A549 (cell line): ENCODE data around the gene ZNF200. TPM values are rescaled to one million over a fixed set of nuclear protein-coding genes. Genes with fewer than 3 reads are reported as not detected.

Experiments used
- ATAC-seq, 2 experiments: fragments of 200-7000 bp in 1 of 2; fragments of >200 bp in 1 of 2; cut with Nextera tagmentation in 1 of 2; cut with Tn5 transposase in 1 of 2; 3 replicates each; pipeline versions ENCODE4 v1.8.0 to v1.9.1; 2018 to 2020; ENCODE audit warnings: mild to moderate bottlenecking in 1 of 2, moderate library complexity in 1 of 2
- CTCF ChIA-PET: fragments of 300-600 bp; sonication (Branson Sonifier 250); formaldehyde crosslinking; extraction: SDS; loops from one replicate; lab custom pipeline; 2021; ENCODE audit warnings: antibody characterized with exemption, inconsistent platforms; lab: Yijun Ruan, JAX
- POLR2A ChIA-PET: fragments of 350-600 bp; formaldehyde crosslinking; extraction: SDS; loops from one replicate; lab custom pipeline; 2021; ENCODE audit warnings: antibody characterized with exemption, inconsistent platforms; lab: Yijun Ruan, JAX
- DNase-seq, 2 experiments: peaks; one replicate each; pipeline versions ENCODE4 v3.0.0 to v3.0.0-alpha.2; 2011 to 2016; ENCODE audit warnings: low read depth in 1 of 2, low spot score in 1 of 2
- FAIRE-seq: peaks from 2 replicates; lab custom pipeline; 2011; peaks lifted over from hg19 to GRCh38; lab: Jason Lieb, UNC
- H3K27ac ChIP-seq, 2 experiments: fragments of >200 bp; sonication (Bioruptor Twin); formaldehyde crosslinking; 3 replicates each; pipeline ENCODE4 v1.5.1; 2016 to 2017
- H3K4me1 ChIP-seq: fragments of >200 bp; sonication (Bioruptor Twin); formaldehyde crosslinking; 3 replicates; pipeline ENCODE4 v1.6.1; 2016
- H3K4me2 ChIP-seq: fragments of >200 bp; sonication (Bioruptor Twin); formaldehyde crosslinking; 3 replicates; pipeline ENCODE4 v1.6.1; 2016
- H3K4me3 ChIP-seq: fragments of >200 bp; sonication (Bioruptor Twin); formaldehyde crosslinking; 3 replicates; pipeline ENCODE4 v1.5.1; 2016
- H3K9me3 ChIP-seq: fragments of >200 bp; sonication (Bioruptor Twin); formaldehyde crosslinking; 3 replicates; pipeline ENCODE4 v1.6.1; 2016
- ATOH8 ChIP-seq: fragments of 250-450 bp; sonication (Bioruptor Pico); IDR thresholded peaks from 2 replicates; pipeline ENCODE4 v1.5.0; 2020; ENCODE audit warnings: low read depth, mild to moderate bottlenecking, moderate library complexity
- CHD4 ChIP-seq: fragments of 200-600 bp; sonication (generic); IDR thresholded peaks from 2 replicates; pipeline ENCODE4 v1.6.1; 2016; ENCODE audit warnings: antibody characterized with exemption, mild to moderate bottlenecking, borderline replicate concordance
- EP300 ChIP-seq, 2 experiments: fragments of >200 bp; sonication (Bioruptor Twin); formaldehyde crosslinking; IDR thresholded peaks; 2 replicates in 1 of 2; 3 replicates in 1 of 2; pipeline ENCODE4 v1.6.1; 2016 to 2017
- ESRRA ChIP-seq: fragments of 150-350 bp; IDR thresholded peaks from 2 replicates; pipeline ENCODE4 v1.6.1; 2014; ENCODE audit warnings: mild to moderate bottlenecking, low read length, borderline replicate concordance
- FOSB ChIP-seq: fragments of 250-450 bp; sonication (Bioruptor Pico); IDR thresholded peaks from 2 replicates; pipeline ENCODE4 v1.5.0; 2020; ENCODE audit warnings: mild to moderate bottlenecking, moderate library complexity
- FOSL2 ChIP-seq, 2 experiments: fragments of 450-650 bp in 1 of 2; fragments of >200 bp in 1 of 2; sonication (Bioruptor Twin) in 1 of 2; formaldehyde crosslinking; IDR thresholded peaks; 2 replicates each; pipeline versions ENCODE4 v1.5.0 to v1.6.1; 2016 to 2020; ENCODE audit warnings: mild to moderate bottlenecking in 1 of 2, moderate library complexity in 1 of 2
- GATA3 ChIP-seq: IDR thresholded peaks from 2 replicates; pipeline ENCODE4 v1.6.1; 2012; ENCODE audit warnings: borderline replicate concordance
- HDAC2 ChIP-seq: fragments of 200-600 bp; sonication (generic); IDR thresholded peaks from 2 replicates; pipeline ENCODE4 v1.6.1; 2016
- HEYL ChIP-seq: fragments of 250-450 bp; sonication (Bioruptor Pico); IDR thresholded peaks from 2 replicates; pipeline ENCODE4 v1.8.0; 2021; ENCODE audit warnings: mild to moderate bottlenecking, moderate library complexity
- HOXB5 ChIP-seq: fragments of 250-450 bp; sonication (Bioruptor Pico); IDR thresholded peaks from 2 replicates; pipeline ENCODE4 v1.5.0; 2020; ENCODE audit warnings: mild to moderate bottlenecking, moderate library complexity
- JUNB ChIP-seq: fragments of >200 bp; sonication (Bioruptor Twin); formaldehyde crosslinking; IDR thresholded peaks from 2 replicates; pipeline ENCODE4 v1.6.1; 2016
- MAFK ChIP-seq: fragments of 450-650 bp; IDR thresholded peaks from 2 replicates; pipeline ENCODE4 v1.6.1; 2014; ENCODE audit not compliant: partially characterized antibody
- NFE2L2 ChIP-seq: fragments of 150-350 bp; conservative IDR thresholded peaks from 2 replicates; pipeline ENCODE4 v1.6.1; 2014; ENCODE audit warnings: low read length
- NR3C1 ChIP-seq: fragments of >200 bp; sonication (Bioruptor Twin); formaldehyde crosslinking; IDR thresholded peaks from 3 replicates; pipeline ENCODE4 v1.6.1; 2017
- PBX3 ChIP-seq: IDR thresholded peaks from 2 replicates; pipeline ENCODE4 v1.6.1; 2012
- PHF8 ChIP-seq: fragments of 200-600 bp; sonication (generic); IDR thresholded peaks from 2 replicates; pipeline ENCODE4 v1.6.1; 2016; ENCODE audit warnings: low read depth, mild to moderate bottlenecking, antibody characterized with exemption, moderate library complexity, borderline replicate concordance
- RFX5 ChIP-seq: fragments of 450-650 bp; IDR thresholded peaks from 2 replicates; pipeline ENCODE4 v1.7.1; 2014; ENCODE audit warnings: antibody characterized with exemption, mild to moderate bottlenecking, moderate library complexity
- RNF2 ChIP-seq: fragments of 200-600 bp; sonication (generic); IDR thresholded peaks from 2 replicates; pipeline ENCODE4 v1.6.1; 2016; ENCODE audit warnings: low read depth, mild to moderate bottlenecking, antibody characterized with exemption, moderate library complexity, borderline replicate concordance
- TP53 ChIP-seq: fragments of 250-450 bp; sonication (Bioruptor Pico); IDR thresholded peaks from 2 replicates; pipeline ENCODE4 v1.5.0; 2021; ENCODE audit warnings: mild to moderate bottlenecking, moderate library complexity
- ZC3H11A ChIP-seq: fragments of 450-650 bp; IDR thresholded peaks from 2 replicates; pipeline ENCODE4 v1.6.1; 2014; ENCODE audit warnings: antibody characterized with exemption, mild to moderate bottlenecking
- ZFP36 ChIP-seq: fragments of 450-650 bp; IDR thresholded peaks from 2 replicates; pipeline ENCODE4 v1.6.1; 2014; ENCODE audit warnings: borderline replicate concordance; ENCODE audit not compliant: partially characterized antibody
- ZSCAN20 ChIP-seq: fragments of 250-450 bp; sonication (Bioruptor Pico); IDR thresholded peaks from 2 replicates; pipeline ENCODE4 v1.8.0; 2022; ENCODE audit warnings: mild to moderate bottlenecking, moderate library complexity
- WGBS: methylation state at CpG from one replicate; pipeline ENCODE4 v1.1.6; 2017; ENCODE audit errors: missing lambda C conversion rate; 5-methylcytosine and 5-hydroxymethylcytosine counted together
- polyA plus RNA-seq, 4 experiments: library from polyadenylated mRNA; depleted of rRNA in 3 of 4; stranded (reverse); fragments of >200 nt; fragmentation: RNase III in 1 of 4; extraction: RNeasy Plus Mini Kit Qiagen cat#74134 plus additional on column Dnase treatment in 1 of 4; gene quantifications; 2 replicates in 3 of 4; 3 replicates in 1 of 4; pipeline ENCODE4 v1.2.3, GENCODE V29; 2011 to 2017
- TF ChIP-seq, protein P1 (sequence below): IDR thresholded peaks from 2 replicates; pipeline ENCODE4 v1.6.1; 2012

ZNF200 gene
- polyA plus RNA-seq, 2 of the 4 experiments (the other 2 are of a cell fraction), result 6.9 to 7.5 TPM

DNA sequence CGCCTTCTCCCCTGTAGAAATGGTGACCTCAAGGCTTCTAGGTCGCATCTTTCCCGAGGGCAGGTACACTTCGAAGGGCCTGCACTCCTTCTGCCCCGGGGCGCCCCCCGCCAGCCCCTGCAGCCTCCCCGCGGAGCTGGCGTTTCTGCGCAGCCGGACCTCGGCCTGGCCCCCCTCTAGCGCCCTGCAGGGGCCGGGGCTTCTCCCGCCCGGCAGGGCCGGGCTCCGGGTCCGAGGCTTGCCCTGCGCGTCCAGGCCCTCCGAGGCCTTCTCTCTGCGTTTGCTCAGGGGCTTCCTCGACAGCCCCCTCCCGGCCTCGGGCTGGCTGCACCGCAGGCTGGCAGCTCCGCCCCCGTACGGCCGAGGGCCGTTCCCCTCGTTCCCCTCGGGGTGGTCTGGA is 19.4 kb upstream of the ZNF200 start (continued):
- TF ChIP-seq GATA3 (no peak), ATOH8 (CRISPR knock-in tag) (no peak), ZSCAN20 (CRISPR knock-in tag) (no peak), EP300 (IDR thresholded peaks at IDR 0.05) (no peak), JUNB (no peak)

DNA sequence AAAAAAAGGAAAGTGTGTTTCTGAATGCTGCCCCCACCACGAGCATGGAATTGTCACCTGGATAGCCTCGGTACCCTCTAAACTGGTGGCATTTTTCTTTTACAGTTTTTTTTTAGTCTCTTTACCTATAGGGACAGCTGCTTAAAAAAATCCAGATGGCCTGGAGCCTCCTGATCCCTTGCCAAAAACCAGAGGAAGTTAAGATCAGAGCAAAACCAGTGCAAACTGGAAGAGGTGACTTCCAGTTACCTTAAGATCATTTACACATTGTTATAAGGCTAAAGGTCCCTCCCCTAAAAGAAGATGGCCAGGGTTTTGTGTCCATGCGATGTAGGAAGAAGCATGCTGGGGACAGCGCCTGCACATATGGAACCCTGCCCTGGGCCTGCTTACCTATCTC is 18.0 kb upstream of the ZNF200 start:
- CTCF ChIA-PET, result interaction anchor here (0.7 kb wide), 2 partner anchors 8 to 61 kb away, joined by 3 read pairs; no protein-coding TSS in a partner anchor
- Histone ChIP-seq H3K4me1 (no peaks in the 10 kb centered on the region), H3K4me2 (no peak overlapping the region), H3K9me3 (no peaks in the 10 kb centered on the region), H3K27ac (no peak overlapping the region), H3K4me3 (no peak overlapping the region)
- TF ChIP-seq CHD4, result no peak
- TF ChIP-seq FOSL2 (IDR thresholded peaks at IDR 0.05), result no peak
- TF ChIP-seq FOSL2 (CRISPR knock-in tag; IDR thresholded peaks at IDR 0.05), result no peak
- TF ChIP-seq NR3C1, result no peak
- no peak for TF ChIP-seq FOSB (CRISPR knock-in tag)
- no peak for TF ChIP-seq HEYL (CRISPR knock-in tag)
- TF ChIP-seq HOXB5, result no peak
- no peak for TF ChIP-seq HDAC2
- no peak for TF ChIP-seq PHF8
- TF ChIP-seq PBX3, result no peak
- no peak for TF ChIP-seq ZFP36
- WGBS, result 69% methylated on average over 4 of the region's 4 CpGs
- no peak for FAIRE-seq
- ATAC-seq, result no peak
- POLR2A ChIA-PET, result no interaction called here
- no peak for DNase-seq

DNA sequence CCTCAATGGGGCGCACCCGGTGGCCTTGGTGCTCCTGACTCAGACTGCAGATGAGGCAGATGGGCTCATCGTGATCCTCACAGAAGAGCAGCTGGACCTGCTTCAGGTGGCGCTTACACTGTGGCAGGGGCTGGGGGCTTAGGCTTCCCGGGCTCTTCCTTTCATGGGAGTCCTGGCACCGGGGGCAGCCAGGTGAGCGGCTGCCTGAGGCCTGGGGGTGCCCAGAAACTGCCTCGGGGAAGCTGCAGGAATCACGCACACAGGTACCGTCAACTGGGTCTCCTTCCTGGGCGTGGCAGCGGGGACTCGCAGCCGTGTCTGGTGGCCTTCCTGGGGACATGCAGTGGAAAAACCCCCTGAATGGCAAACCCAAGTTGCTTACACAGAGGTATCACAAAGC is 14.5 kb upstream of the ZNF200 start:
- TF ChIP-seq, protein P1, sequence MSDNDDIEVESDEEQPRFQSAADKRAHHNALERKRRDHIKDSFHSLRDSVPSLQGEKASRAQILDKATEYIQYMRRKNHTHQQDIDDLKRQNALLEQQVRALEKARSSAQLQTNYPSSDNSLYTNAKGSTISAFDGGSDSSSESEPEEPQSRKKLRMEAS, result no peak
- TF ChIP-seq, all 56 proteins: peak for 0
- no peak overlapping the region for H3K4me2 ChIP-seq
- H3K9me3 ChIP-seq, result no peaks in the 10 kb centered on the region
- ATAC-seq (no peak), FAIRE-seq (no peak), DNase-seq (no peak)
- WGBS, result 57% methylated on average over 5 of the region's 14 CpGs
- no peak overlapping the region for H3K27ac ChIP-seq
- no peaks in the 10 kb centered on the region for H3K4me1 ChIP-seq
- H3K4me3 ChIP-seq, result no peak overlapping the region
- ChIA-PET CTCF (interaction anchor here (2.1 kb wide), 1 partner anchor 14 kb away, joined by 5 read pairs; no protein-coding TSS in a partner anchor), POLR2A (no interaction called here)

DNA sequence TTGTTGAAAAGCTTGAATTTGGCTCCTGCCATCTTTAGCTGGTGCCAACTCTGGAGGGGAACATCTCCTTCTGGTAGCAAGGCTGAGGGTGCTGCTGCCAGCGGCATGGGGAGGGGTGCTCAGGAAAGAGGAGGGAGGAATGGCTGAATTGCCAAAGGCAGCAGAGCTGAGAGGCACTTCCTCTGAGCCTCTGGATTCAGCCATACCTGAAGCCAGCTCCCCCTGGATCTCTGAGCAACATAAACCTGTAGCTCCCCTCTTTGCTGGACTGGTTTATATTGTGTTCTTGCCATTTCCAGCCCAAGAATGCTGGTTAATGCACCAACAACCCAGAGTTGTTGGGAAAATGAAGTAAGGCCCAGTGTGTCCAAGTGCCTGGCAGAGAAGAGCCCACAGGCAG is 14.1 kb upstream of the ZNF200 start:
- H3K4me2 ChIP-seq, result no peak overlapping the region
- no peaks in the 10 kb centered on the region for H3K9me3 ChIP-seq
- H3K4me1 ChIP-seq, result no peaks in the 10 kb centered on the region
- ATAC-seq, result no peak
- H3K4me3 ChIP-seq, result no peak overlapping the region
- POLR2A ChIA-PET, result no interaction called here
- TF ChIP-seq RNF2 (no peak), MAFK (no peak), NFE2L2 (no peak), EP300 (IDR thresholded peaks at IDR 0.05) (no peak), ESRRA (no peak), ZC3H11A (no peak), TP53 (no peak), ZFP36 (no peak), FOSL2 (IDR thresholded peaks at IDR 0.05) (no peak), FOSL2 (CRISPR knock-in tag; IDR thresholded peaks at IDR 0.05) (no peak), RFX5 (no peak)
- 22% methylated on average over 1 of the region's 1 CpG for WGBS
- no peak for FAIRE-seq
- no peak overlapping the region for H3K27ac ChIP-seq
- CTCF ChIA-PET, result interaction anchor here (2.1 kb wide), 1 partner anchor 14 kb away, joined by 5 read pairs; no protein-coding TSS in a partner anchor
- DNase-seq, result no peak
